ENCODE data around the gene KRTAP3-1. TPM values are rescaled to one million over a fixed set of nuclear protein-coding genes. Genes with fewer than 3 reads are reported as not detected.
A peak's percentile ranks its signal among the peaks of the same experiment; 100 is the strongest.
"Not testable (repeated sequence)": the region's sequence is repeated elsewhere in the genome, so short reads cannot be mapped to it uniquely, and the experiment has no call there.

The KRTAP3-1 gene
- not detected for polyA plus RNA-seq
- long read RNA-seq, donor 1: 0 reads
- long read RNA-seq, donor 2: 0 reads
- long read RNA-seq, donor 3: 0 reads
- long read RNA-seq, donor 4: 0 reads
- long read RNA-seq, donor 5: 0 reads
- long read RNA-seq, donor 6: 0 reads
- long read RNA-seq, donor 7: 0 reads
- long read RNA-seq, donor 8: 0 reads
- long read RNA-seq, donor 9: 0 reads
- long read RNA-seq, donor 10: 0 reads
- long read RNA-seq, donor 11: 0 reads

DNA sequence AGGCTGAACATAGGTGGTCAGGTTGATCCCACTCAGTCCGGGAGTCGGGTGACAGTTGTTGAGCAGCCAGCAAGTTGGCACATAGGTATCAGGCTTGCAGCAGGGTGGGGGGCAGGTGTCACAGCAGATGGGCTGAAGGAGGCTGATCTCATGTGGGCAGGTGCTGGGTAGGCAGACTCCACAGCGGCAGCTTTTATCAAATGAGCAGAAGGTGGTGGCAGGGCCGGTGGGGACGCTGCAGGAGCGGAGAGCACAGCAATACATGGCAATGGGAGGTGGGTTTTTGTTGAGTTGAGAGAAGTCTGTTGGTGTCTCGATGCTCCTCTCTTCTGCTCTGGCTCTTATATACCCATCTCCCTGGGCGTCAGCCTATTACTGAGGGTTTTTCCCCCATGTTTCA is at the start of gene KRTAP3-1:
KRTAP3-1 (minus strand) TSS at position 318 of the 400 bp plus-strand sequence; CDS start at position 264, 54 bp downstream.
- no peak within 1 kb of the TSS for H3K27ac ChIP-seq (ENCODE audit: low read length)
- DNase-seq: peak in 1 of 2 donors; percentile 7
- no peaks in the 10 kb centered on the region for H3K36me3 ChIP-seq (ENCODE audit: control insufficient read depth, insufficient read depth, low read length)
- no peak within 1 kb of the TSS for H3K4me3 ChIP-seq (ENCODE audit: low read length)
- no peaks in the 10 kb centered on the region for H3K9me3 ChIP-seq (ENCODE audit: control insufficient read depth, low read depth, low read length)
- 83% methylated on average over 2 of the region's 8 CpGs for WGBS (ENCODE audit: insufficient coverage, low lambda C conversion rate)
- no peaks in the 10 kb centered on the region for H3K4me1 ChIP-seq (ENCODE audit: control insufficient read depth, insufficient read depth, low read length)
- H3K27me3 ChIP-seq (ENCODE audit: control insufficient read depth, insufficient read depth, low read length): peaks cover 2% of the 10 kb centered on the region

DNA sequence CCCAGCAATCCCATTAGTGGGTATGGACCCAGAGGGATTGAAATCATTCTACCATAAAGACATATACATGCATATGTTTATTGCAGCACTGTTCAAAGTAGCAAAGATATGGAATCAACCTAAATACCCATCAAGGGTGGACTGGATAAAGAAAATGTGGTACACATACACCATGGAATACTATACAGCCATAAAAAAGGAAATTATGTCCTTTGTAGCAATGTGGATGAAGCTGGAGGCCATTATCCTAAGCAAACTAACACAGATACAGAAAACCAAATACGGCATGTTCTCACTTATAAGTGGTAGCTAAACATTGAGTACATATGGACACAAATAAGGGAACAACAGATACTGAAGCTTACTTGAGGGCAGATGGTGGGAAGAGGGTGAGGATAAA is 48.6 kb upstream of the KRTAP3-1 start:
- H3K4me1 ChIP-seq (ENCODE audit: control insufficient read depth, insufficient read depth, low read length): no peaks in the 10 kb centered on the region
- H3K27me3 ChIP-seq (ENCODE audit: control insufficient read depth, insufficient read depth, low read length): peaks cover 16% of the 10 kb centered on the region
- no peak overlapping the region for H3K27ac ChIP-seq (ENCODE audit: low read length)
- no peaks in the 10 kb centered on the region for H3K36me3 ChIP-seq (ENCODE audit: control insufficient read depth, insufficient read depth, low read length)
- no peak for DNase-seq
- H3K9me3 ChIP-seq (ENCODE audit: control insufficient read depth, low read depth, low read length): no peaks in the 10 kb centered on the region
- no peak overlapping the region for H3K4me3 ChIP-seq (ENCODE audit: low read length)
- WGBS (ENCODE audit: insufficient coverage, low lambda C conversion rate): no CpG with 5 or more reads among the region's 1 CpG

DNA sequence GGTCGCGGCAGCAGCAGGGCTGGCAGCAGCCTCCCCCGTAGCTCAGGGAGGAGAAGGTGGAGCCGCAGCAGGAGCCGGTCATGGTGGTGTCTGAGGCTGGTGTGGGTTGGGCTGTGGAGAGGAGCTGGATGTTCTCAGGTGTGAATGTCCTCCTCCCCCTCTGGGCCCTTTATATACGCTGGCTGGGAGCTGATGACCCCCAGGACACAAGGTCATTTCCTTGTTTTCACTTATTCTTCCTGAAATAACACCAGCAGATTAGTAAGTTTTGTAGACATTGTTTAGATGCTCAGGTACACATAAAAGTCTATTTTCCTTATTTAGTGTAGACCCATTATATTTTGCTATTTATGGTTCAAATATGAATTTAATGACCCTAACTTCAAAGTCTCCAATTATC is 46.2 kb upstream of the KRTAP3-1 start, which contains the start of gene KRTAP2-2:
KRTAP2-2 (minus strand) TSS at position 101 of the 400 bp plus-strand sequence; CDS start at position 82, 19 bp downstream.
- not testable (repeated sequence) for H3K4me3 ChIP-seq (ENCODE audit: low read length)
- no CpG with 5 or more reads among the region's 6 CpGs for WGBS (ENCODE audit: insufficient coverage, low lambda C conversion rate)

DNA sequence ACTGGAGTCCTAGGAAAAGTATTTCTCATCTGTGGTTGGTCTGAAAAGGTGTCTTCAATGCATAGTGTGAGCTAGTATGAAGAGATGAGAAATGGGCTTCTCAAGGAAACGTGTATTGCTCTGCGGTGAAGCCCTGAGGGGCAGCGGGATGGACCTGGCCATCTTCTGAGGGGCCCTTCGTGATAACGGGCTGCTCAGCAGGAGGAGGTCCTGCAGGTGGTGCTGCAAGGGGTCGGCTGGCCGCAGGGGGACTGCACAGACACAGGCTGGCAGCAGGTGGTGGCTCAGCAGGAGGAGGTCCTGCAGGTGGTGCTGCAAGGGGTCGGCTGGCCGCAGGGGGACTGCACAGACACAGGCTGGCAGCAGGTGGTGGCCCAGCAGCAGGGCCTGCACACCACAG is 45.6 kb upstream of the KRTAP3-1 start:
- H3K27me3 ChIP-seq (ENCODE audit: control insufficient read depth, insufficient read depth, low read length): peaks cover 11% of the 10 kb centered on the region
- DNase-seq; H3K4me3 ChIP-seq (ENCODE audit: low read length); H3K4me1 ChIP-seq (ENCODE audit: control insufficient read depth, insufficient read depth, low read length); H3K9me3 ChIP-seq (ENCODE audit: control insufficient read depth, low read depth, low read length); H3K36me3 ChIP-seq (ENCODE audit: control insufficient read depth, insufficient read depth, low read length); H3K27ac ChIP-seq (ENCODE audit: low read length): not testable (repeated sequence)
- no CpG with 5 or more reads among the region's 9 CpGs for WGBS (ENCODE audit: insufficient coverage, low lambda C conversion rate)

More for the DNA sequence above, 46.2 kb upstream of the KRTAP3-1 start, which contains the start of gene KRTAP2-2:
- H3K36me3 ChIP-seq (ENCODE audit: control insufficient read depth, insufficient read depth, low read length); H3K27ac ChIP-seq (ENCODE audit: low read length); H3K9me3 ChIP-seq (ENCODE audit: control insufficient read depth, low read depth, low read length); DNase-seq; H3K4me1 ChIP-seq (ENCODE audit: control insufficient read depth, insufficient read depth, low read length): not testable (repeated sequence)
- H3K27me3 ChIP-seq (ENCODE audit: control insufficient read depth, insufficient read depth, low read length): peaks cover 14% of the 10 kb centered on the region

DNA sequence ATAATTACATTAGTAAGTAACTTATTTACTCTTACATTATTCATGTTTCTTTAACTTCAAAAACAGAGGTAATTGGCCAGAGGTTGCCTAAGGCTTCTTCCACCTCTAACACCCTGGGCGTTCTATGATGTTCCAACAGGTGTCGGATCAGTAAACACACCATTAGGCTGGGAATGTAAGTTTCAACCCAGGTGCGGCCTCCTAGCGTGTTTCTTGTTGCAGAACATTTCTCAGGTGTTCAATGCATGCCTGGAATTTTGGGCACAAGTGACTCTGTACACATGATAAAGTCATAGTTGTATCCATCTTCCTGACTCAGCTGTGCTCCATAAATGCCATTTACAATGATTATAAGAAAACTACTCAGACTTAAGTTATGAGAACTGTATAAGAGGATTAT is 45.1 kb upstream of the KRTAP3-1 start:
- Histone ChIP-seq H3K27me3 (ENCODE audit: control insufficient read depth, insufficient read depth, low read length) (peaks cover 7% of the 10 kb centered on the region), H3K27ac (ENCODE audit: low read length) (no peak overlapping the region), H3K36me3 (ENCODE audit: control insufficient read depth, insufficient read depth, low read length) (no peaks in the 10 kb centered on the region), H3K4me3 (ENCODE audit: low read length) (no peak overlapping the region), H3K9me3 (ENCODE audit: control insufficient read depth, low read depth, low read length) (no peaks in the 10 kb centered on the region), H3K4me1 (ENCODE audit: control insufficient read depth, insufficient read depth, low read length) (no peaks in the 10 kb centered on the region)
- no peak for DNase-seq
- whole genome bisulfite sequencing (ENCODE audit: insufficient coverage, low lambda C conversion rate): no CpG with 5 or more reads among the region's 4 CpGs

DNA sequence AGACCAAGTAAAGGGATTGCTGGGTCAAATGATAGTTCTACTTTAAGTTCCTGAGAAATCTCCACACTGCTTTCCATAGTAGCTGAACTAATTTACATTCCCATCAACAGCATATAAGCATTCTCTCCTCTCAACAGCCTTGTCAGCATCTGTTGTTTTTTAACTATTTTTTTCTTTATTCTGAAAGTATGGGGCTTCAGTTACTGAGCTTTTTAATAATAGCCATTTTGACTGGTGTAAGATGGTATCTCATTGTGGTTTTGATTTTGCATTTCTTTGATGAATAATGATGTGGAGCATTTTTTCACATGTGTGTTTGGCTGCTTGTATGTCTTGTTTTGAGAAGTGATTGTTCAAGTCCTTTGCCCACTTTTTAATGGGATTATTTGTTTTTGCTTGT is 43.6 kb upstream of the KRTAP3-1 start:
- Histone ChIP-seq H3K9me3 (ENCODE audit: control insufficient read depth, low read depth, low read length) (no peaks in the 10 kb centered on the region), H3K27me3 (ENCODE audit: control insufficient read depth, insufficient read depth, low read length) (peaks cover 14% of the 10 kb centered on the region), H3K36me3 (ENCODE audit: control insufficient read depth, insufficient read depth, low read length) (no peaks in the 10 kb centered on the region), H3K27ac (ENCODE audit: low read length) (no peak overlapping the region), H3K4me3 (ENCODE audit: low read length) (no peak overlapping the region), H3K4me1 (ENCODE audit: control insufficient read depth, insufficient read depth, low read length) (no peaks in the 10 kb centered on the region)
- no peak for DNase-seq

DNA sequence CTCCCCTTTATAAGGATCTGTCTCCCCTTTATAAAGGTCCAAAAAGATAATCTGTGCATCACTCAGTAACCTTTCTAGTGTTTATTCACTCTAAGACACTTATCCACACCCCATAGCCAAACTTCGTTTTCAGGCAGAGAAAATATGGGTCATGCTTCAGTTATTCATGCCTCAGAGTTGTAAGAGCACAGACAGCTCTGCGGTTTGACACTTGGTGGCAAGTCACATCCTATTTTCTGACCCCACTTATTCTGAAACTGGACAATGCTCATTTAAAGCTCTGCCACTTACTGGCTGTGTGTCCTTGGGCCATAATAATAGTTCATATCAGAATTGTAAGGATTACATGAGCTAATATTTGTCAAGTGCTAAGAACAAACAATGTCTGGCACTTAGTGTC is 40.2 kb upstream of the KRTAP3-1 start:
- H3K4me3 ChIP-seq (ENCODE audit: low read length): no peak overlapping the region
- H3K36me3 ChIP-seq (ENCODE audit: control insufficient read depth, insufficient read depth, low read length): no peaks in the 10 kb centered on the region
- no peak overlapping the region for H3K27ac ChIP-seq (ENCODE audit: low read length)
- WGBS (ENCODE audit: insufficient coverage, low lambda C conversion rate): no CpG with 5 or more reads among the region's 2 CpGs
- H3K4me1 ChIP-seq (ENCODE audit: control insufficient read depth, insufficient read depth, low read length): no peaks in the 10 kb centered on the region
- peaks cover 23% of the 10 kb centered on the region for H3K27me3 ChIP-seq (ENCODE audit: control insufficient read depth, insufficient read depth, low read length)
- DNase-seq: no peak
- H3K9me3 ChIP-seq (ENCODE audit: control insufficient read depth, low read depth, low read length): no peaks in the 10 kb centered on the region

DNA sequence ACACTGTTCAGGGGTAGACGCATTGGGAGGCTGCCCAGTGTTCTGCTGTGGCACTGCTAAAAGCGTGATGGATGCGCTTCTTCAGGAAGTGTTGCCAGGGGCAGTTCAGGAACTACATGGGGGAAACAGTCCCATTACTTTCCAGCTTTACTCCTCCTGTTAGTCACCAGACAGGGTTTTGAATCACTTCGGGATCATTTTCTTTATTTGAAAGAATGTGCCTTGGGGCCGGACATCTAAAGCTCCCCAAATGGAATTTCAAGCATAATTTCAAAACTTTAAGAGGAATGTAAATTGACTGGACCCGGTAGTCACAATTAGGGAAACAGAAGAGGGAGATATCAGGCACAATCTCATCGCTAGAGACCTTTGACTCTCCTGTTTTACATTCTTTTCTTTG is 39.5 kb upstream of the KRTAP3-1 start:
- H3K27ac ChIP-seq (ENCODE audit: low read length): no peak overlapping the region
- H3K27me3 ChIP-seq (ENCODE audit: control insufficient read depth, insufficient read depth, low read length): peaks cover 20% of the 10 kb centered on the region
- H3K9me3 ChIP-seq (ENCODE audit: control insufficient read depth, low read depth, low read length): no peaks in the 10 kb centered on the region
- no peak overlapping the region for H3K4me3 ChIP-seq (ENCODE audit: low read length)
- no peaks in the 10 kb centered on the region for H3K4me1 ChIP-seq (ENCODE audit: control insufficient read depth, insufficient read depth, low read length)
- 52% methylated on average over 2 of the region's 7 CpGs for WGBS (ENCODE audit: insufficient coverage, low lambda C conversion rate)
- H3K36me3 ChIP-seq (ENCODE audit: control insufficient read depth, insufficient read depth, low read length): no peaks in the 10 kb centered on the region
- DNase-seq: no peak

DNA sequence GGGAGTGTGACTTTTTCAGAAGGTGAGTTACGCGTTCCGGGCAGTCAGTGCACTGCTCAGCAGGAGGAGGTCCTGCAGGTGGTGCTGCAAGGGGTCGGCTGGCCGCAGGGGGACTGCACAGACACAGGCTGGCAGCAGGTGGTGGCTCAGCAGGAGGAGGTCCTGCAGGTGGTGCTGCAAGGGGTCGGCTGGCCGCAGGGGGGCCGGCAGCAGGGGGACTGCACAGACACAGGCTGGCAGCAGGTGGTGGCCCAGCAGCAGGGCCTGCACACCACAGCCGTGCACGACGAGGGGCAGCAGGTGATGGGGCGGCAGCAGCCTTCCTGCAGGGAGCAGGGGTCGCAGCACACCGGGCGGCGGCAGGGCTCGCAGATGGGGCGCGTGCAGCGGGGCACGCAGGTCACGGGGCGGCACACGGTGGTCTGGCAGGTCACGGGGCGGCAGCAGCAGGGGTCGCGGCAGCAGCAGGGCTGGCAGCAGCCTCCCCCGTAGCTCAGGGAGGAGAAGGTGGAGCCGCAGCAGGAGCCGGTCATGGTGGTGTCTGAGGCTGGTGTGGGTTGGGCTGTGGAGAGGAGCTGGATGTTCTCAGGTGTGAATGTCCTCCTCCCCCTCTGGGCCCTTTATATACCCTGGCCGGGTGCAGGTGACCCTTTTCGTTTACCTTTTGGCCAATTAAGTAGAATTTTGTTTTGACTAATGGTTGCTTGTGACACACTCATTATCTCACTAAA is 38.0 kb upstream of the KRTAP3-1 start, which contains the start of gene KRTAP2-1:
KRTAP2-1 (minus strand) TSS at position 582 of the 731 bp plus-strand sequence; CDS start at position 533, 49 bp downstream.
- not testable (repeated sequence) for H3K4me3 ChIP-seq (ENCODE audit: low read length); DNase-seq; H3K36me3 ChIP-seq (ENCODE audit: control insufficient read depth, insufficient read depth, low read length); H3K27ac ChIP-seq (ENCODE audit: low read length); H3K4me1 ChIP-seq (ENCODE audit: control insufficient read depth, insufficient read depth, low read length); H3K9me3 ChIP-seq (ENCODE audit: control insufficient read depth, low read depth, low read length)
- peaks cover 20% of the 10 kb centered on the region for H3K27me3 ChIP-seq (ENCODE audit: control insufficient read depth, insufficient read depth, low read length)
- WGBS (ENCODE audit: insufficient coverage, low lambda C conversion rate): no CpG with 5 or more reads among the region's 33 CpGs

DNA sequence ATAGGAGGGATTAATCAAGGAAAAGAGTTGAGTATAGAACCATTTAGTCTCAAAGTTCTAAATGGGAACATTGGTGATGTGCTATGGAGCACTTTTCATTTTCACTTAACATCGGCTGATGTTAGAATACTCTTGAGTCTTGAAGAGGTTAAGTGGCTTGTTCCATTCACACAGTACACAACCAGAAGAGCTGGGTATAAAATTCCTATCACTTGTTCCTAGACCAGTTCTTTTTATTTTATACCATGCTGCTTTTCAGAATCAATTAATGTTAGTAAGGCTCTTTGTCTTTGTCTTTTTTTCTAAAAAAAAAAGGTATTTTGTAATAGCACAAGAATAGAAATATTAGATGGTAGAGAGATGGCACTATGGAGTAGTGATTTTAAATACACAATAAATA is 34.0 kb upstream of the KRTAP3-1 start:
- no peak overlapping the region for H3K27ac ChIP-seq (ENCODE audit: low read length)
- H3K4me1 ChIP-seq (ENCODE audit: control insufficient read depth, insufficient read depth, low read length): no peaks in the 10 kb centered on the region
- no peak for DNase-seq
- H3K36me3 ChIP-seq (ENCODE audit: control insufficient read depth, insufficient read depth, low read length): no peaks in the 10 kb centered on the region
- H3K9me3 ChIP-seq (ENCODE audit: control insufficient read depth, low read depth, low read length): no peaks in the 10 kb centered on the region
- peaks cover 16% of the 10 kb centered on the region for H3K27me3 ChIP-seq (ENCODE audit: control insufficient read depth, insufficient read depth, low read length)
- 100% methylated on average over 1 of the region's 1 CpG for WGBS (ENCODE audit: insufficient coverage, low lambda C conversion rate)
- H3K4me3 ChIP-seq (ENCODE audit: low read length): no peak overlapping the region
